Measurements from ENCODE around the gene IQGAP2.

The IQGAP2 gene

DNA sequence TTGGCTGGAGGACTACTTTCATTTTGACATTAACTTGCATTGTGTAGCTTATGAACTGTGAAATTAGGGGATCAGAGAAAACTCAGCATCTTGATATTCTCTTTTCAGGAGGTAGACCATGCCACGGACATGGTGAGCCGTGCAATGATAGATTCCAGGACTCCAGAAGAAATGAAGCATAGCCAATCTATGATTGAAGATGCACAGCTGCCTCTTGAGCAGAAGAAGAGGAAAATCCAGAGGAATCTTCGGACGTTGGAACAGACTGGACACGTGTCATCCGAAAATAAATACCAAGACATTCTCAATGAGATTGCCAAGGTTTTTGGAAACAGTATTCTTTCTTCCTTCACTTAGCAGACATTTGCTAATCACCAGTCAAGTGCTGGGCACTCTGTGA is 292.3 kb downstream of the IQGAP2 start:
- DNase-seq: no peak

DNA sequence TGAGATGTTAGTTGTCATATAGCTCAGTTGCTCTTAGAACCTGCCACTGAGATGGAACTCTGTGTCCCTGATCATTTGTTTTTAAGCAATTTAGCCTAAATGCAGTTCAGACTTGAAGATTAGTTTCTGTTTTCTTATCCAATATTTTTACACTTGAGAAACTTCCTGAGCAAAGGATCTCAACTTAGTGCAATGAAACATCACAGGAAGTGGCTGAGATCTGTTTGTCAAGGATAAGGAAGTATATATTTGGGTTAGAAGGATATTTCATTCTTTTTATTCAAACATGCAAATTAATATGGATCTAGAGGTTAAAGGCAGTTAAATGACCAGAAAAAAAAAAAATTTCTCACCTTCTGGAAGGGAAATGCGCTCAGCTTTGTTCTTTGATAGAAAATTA is 293.2 kb downstream of the IQGAP2 start:
- no peak for DNase-seq

DNA sequence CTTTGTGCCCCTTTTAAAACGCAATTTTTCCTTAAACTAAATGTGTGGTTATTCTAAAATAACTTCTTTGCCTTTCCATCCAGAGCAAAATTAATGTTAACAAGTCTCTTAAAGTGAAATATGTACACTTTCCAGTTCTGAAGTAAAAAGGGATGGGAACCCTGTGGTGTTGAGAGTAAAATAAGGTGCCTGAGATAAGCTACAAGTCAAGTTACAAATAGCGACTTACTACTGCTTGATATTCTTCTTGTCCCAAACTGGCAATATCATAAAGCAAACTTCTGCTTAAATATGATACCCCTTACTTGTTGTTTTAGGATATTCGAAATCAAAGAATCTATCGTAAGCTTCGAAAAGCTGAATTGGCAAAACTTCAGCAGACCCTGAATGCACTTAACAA is 294.6 kb downstream of the IQGAP2 start:
- no peak for DNase-seq

DNA sequence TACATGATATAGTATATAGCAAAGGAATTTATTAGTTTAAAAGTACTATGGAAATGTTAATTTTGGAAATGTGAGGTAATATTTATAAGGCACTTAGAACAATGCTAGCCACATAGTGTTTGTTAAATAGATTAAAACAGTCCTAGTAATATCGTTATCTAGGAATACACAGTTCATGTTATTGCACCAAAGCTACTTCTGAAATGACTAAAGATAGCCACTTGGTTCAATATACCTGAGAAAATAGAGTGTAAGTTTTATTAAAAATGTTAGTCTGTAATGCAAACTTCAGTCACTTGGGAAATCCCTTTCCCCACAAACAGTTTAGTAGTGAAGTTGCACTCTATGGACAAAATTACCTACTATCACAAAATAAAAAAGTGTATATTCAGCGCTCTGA is 297.5 kb downstream of the IQGAP2 start:
- DNase-seq: no peak

DNA sequence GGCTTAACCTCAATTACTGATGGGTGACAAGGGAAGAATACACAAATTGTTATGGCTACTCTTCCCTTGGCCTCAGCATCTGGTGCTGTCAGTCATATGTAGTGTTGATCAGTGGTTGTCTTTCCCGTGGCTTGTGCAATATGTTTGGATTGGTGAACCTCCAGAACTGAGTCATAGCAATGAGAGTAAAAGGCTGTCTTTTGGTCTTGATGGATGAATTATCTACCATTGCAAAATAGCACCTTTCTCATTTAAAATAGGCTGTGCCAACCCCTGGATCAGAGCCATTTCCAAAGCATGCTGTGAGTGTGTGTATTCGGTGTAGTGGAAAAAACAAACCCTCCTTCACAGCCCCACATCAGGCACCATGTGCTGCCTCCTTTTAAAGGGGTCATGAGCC is 298.2 kb downstream of the IQGAP2 start:
- no peak for DNase-seq

DNA sequence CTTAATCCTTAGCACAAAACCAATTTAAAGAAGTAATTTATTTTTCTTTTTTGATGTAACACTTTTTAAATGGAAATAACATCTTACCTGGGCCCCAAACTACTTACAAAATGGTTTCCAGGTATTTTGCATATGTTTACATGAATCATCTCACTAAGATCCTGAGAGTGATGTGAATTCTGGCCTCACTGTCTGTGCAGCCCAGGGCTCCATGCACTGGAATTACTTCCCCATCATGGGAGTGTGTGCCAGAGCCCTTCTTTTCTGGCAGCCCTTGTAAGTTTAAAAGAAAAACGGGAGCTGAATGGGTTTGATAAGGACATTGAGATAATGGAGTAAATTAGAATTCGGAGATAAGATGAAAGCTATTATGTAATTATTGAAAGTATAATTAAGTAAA is 300.6 kb downstream of the IQGAP2 start:
- no peak for DNase-seq

DNA sequence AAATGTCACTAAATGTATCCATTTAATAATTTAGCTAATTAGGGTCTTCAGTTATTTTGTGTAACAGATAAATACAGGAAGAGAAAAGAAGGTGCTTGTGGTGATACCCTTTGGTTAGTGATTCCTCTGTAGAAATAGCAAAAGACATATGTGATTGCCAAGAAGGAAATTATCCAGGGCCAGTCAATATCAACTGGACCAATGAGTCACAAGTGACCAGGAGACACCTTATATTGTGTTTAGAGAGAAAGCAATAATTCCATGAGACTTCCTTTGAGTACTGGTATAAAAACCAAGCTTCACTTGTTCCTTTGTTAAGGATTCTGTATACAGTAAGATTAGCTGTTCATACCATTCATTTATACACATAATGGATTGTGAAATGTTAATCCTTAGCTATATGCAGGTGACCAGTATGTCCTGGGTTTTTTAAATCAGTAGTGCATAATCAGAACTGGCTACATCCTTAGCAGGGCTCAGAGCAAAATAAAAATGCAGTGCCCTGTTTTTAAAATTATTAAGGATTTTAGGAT is 301.1 kb downstream of the IQGAP2 start:
- no peak for DNase-seq

DNA sequence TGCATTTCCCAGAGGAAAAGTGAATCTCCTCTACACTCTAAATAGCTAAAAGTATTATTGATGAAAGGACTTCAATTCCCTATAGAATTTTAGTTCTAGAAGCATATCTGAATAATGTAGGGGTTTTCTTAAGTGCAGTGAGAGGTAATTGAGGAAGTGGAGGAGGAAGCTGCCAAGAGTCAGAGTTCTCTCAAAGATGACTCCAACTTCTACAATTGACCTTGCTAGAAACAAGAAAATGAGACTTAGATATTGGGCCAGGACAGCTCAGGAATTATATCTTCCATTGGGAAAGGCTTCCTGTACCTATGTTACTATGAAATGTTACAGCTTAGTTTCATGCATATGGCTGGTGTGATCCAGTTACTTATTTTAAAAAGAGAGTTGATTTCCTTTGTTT is 302.5 kb downstream of the IQGAP2 start:
- no peak for DNase-seq

DNA sequence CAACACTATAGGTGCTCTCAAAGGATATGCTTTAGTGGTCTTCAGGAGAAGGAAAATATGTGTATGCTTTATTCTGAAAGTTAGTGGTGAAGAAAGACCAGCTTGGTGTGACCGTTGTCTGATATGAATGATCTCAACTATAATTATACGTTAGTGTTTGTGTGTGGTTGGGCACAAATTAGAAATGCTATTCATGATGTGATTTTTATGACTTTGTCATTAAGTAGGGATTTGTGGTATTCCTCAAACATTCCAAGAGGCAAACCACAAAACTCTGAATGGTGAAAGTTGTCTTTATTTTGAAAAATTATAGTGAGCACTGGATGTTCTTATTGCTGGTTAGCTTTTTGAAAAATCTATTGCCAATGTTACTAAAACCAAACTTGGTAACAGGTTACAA is 306.7 kb downstream of the IQGAP2 start:
- no peak for DNase-seq

DNA sequence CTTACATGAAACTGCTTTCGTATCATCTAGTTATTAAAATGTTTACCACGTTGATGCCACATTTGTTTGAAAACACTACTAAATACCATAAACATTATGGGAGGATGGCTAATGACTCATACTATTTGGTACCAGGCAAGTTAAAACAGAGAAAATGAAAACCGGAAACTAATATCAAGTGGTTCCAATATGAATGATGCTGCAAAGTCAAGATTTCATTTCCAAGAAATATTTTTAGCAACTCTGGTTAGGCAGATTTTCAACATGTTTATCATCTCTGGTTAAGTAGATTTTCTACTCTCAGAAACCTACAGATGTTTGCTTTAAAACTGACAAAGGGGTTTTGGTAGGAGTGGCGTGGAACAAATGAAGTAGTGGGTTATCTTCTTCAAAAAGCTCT is 307.9 kb downstream of the IQGAP2 start:
- DNase-seq: no peak

DNA sequence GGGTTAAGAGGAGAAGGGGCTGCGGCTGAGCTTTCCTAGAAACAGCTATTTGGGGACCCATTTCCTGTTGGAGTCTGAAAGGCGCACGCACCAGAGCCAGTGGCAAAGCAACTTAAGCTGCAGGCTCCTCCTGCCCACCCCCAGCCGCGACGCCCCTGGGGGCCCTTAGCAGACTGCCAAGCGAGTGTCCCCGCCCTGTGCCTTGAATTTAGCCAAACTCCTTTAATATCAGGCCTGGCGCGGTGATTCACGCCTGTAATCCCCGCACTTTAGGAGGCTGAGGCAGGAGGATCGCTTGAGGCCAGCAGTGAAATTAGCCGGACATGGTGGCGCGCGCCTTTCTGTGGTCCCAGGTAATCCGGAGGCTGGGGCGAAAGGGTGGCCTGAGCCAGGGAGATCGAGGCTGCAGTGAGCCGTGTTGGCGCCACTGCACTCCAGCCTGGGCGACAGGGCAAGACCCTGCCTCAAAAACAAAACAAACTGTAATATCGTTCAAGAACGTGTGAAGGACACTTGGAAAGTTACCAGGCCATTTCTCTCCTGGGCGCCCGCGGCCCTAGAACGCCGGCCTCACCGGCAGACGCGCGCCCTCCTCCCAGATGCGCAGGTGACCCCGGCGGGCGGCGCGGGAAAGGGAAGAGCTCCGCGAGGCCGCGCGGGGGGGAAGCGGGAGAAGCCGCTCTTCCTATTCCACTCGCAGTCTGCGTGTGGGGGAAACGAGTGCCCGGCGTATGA is 311.8 kb downstream of the IQGAP2 start:
- no peak for DNase-seq

DNA sequence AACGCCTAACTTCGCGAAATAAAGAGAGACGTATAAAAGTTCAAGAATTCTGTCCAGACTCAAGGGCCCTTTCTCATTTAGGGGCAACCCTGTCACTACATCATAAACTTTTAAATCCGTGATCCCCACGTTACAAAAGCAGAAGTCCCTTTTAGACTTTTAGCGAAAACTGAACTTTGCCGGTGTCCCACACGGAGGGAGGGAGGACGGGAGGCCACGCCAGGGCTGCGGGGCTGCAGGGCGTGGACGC is 312.3 kb downstream of the IQGAP2 start:
- no peak for DNase-seq

DNA sequence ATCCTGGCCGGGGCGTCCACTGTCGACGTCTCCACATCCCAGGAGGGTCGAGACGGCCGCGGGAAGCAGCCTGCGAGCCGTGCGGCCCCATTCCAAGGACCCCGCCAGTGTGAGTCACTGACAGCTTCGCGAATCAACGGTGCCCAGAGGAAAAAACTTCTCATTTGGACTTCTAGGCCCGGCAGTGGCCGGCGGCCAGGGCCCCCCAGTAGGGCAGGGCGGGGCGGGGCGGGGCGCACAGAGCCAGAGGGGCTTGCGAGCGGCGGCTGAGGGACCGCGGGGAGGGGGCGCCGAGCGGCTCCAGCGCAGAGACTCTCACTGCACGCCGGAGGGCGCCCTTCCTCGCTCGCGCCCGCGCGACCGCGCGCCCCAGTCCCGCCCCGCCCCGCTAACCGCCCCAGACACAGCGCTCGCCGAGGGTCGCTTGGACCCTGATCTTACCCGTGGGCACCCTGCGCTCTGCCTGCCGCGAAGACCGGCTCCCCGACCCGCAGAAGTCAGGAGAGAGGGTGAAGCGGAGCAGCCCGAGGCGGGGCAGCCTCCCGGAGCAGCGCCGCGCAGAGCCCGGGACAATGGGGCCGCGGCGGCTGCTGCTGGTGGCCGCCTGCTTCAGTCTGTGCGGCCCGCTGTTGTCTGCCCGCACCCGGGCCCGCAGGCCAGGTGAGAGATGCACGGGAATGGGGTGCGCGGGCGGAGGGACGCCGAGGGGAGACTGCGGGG is 312.8 kb downstream of the IQGAP2 start, which contains the start of gene F2R:
Gene F2R, plus strand, starts transcription at position 391 of the 720 bp plus-strand sequence. Its CDS starts 182 bp downstream, at position 573.
- no peak for DNase-seq

DNA sequence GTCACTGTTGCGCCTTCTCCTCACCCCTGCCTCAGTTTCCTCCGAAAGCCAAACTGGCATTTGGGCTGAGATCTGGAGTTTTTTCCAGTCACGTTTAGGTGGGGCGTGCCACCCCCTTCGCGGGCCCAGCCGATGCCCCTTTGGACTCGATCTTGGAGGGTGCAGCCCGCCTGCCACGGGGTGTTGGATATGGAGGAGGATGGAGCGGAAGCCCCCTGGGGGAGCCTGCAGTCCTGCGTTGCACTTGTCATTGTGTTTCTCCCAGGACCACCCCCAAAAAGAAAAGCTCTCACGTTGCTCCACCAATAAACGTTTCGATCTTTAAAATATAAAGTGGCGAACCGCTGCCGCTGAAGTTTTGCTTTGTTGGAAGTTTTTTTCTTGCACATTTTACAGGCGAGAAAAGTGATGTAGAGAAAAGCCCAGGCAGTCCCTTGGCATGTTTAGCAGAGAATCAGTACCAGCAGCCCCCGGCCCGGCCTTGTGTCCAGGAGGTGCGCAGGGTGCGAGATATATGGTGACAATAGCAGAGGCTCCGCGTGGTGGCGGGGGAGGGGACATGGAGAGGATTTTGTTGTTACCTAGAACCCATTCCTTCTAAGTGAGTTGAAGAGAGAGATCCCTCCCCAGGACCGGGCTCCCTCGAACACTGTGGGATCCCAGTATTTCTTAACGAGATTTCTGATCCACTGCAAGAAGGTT is 313.5 kb downstream of the IQGAP2 start:
- DNase-seq: no peak

DNA sequence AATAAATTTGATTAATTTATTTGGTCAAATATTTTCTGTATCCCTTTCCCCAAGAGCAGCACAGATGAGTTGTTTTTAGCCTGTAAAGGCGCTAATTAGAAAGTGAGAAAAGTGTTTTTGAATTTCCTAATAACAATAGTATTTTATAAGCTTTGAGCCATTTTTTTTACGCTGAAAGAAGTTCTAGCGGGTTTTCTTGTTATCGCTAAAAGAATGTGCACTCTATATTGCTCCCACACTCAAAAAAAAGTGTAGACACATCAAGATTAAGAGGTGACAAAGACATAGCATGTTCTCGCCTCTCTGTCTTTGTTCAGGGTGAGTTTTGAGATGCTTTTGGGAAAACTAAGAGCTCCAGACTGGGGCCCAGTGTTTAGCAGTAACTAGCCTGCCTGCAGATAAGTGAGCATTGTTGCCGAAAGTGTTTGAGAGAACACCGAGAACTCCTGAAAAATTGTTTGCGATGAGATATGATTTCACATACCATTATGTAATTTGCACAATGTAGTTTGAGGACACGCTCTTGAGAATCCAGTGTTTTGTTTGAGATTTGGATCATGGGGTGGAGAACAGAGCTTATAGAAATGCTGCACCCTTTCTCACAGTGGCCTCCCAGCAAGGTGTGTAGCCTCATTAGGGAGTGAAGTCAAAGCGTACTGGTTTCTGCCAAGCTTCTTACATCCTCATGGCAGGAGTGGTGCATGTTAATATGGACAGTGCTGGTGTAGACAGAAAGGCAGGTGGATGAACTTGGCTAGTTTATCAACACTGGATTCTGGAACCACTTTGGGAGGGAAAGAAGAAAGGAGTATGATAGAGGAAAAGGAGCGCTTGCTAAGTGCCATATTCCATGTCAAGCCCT is 314.4 kb downstream of the IQGAP2 start:
- DNase-seq: no peak

DNA sequence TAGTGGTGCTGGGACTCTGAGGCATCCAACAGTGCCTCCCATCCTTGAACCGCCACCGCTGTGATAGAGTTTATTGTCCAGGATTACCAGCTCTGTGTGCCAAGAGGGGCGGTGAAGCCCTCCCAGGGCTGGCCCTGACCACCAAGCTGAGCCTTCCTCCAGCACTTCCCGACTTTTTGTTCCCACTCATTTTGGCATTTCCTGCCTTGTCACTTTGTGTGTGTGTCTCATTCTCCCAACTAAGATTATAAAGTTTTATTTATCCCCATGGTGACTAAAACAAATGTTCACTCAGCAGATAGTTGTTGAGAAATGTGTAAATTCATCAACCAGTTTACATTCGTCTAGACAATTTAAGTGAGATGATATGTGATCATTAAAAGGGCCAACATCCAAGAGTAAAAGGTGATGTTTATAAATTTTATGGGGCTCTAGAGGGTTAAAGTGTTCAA is 315.3 kb downstream of the IQGAP2 start:
- no peak for DNase-seq

DNA sequence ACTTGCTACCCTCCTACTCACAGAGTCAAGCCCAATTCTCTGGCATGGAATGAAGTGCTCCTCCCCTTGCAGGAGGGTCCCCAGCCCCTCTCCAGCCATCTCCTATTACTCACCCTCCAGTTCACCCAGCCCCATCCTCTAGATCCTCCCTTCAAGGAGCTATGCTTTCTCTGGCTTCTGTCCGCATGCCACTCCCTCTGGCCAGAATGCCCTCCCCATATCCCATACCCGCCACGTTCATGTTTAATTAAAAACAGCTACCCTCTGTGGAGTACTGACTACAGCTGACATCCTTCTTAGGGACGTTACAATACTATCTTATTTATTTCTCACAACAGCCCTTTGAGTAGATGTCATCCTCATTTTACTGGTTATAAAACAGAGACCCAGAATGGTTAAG is 315.8 kb downstream of the IQGAP2 start:
- no peak for DNase-seq

DNA sequence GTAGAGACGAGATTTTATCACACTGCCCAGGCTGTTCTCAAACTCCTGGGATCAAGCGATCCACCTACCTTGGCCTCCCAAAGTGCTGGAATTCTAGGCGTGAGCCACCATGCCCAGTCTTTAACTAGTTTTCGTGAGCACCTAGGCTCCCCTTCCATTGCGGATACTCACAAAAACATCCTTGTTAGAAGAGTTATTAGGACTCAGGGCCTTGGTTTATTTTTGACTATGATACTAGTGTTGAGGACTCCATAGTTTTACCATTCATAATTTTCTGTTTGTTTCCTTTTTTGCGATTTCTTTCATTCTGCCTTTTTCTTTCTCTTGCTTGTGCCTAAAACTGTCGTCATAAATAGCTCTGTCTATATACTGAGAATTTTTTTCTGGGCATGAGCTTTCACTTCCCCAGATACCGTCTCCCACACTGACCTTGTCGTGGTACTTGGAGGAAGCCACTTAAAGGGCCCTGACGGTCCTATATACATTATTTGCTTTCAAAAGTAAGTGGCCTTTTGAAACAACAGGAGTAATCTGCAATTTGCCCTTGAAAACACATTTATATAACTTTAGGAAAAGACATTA is 318.0 kb downstream of the IQGAP2 start:
- no peak for DNase-seq

DNA sequence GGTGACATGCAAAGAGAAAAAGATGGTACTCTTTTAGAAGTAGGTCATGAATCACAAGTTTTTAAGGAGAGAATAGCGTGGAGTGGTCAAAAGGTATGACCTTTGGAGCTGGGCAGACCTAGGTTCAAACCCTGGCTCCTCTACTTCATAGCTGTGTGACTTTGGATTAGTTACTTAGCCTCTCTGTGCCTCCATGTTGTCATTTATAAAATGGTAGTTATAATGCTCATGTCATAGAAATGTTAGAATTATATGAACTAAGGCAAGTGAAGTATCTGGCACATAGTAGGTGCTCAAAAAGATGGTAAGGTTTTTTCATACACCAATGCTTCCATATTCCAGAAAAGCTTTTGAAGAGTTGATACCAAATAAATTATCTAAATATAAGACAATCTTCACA is 320.2 kb downstream of the IQGAP2 start:
- DNase-seq: no peak

DNA sequence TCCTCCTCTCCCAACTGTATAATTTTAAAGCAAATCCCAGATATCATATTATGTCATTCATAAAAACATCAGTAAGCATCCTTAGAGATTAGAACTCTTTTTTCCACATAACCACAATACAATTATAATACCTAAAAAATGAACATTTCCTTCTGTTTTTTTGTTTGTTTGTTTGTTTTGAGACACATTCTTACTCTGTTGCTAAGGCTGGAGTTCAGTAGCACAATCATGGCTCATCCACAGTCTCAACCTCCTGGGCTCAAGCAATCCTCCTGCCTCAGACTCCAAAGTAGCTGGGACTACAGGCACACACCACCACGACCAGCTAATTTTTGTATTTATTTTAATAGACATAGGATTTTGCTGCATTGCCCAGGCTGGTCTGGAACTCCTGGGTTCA is 320.8 kb downstream of the IQGAP2 start:
- no peak for DNase-seq

DNA sequence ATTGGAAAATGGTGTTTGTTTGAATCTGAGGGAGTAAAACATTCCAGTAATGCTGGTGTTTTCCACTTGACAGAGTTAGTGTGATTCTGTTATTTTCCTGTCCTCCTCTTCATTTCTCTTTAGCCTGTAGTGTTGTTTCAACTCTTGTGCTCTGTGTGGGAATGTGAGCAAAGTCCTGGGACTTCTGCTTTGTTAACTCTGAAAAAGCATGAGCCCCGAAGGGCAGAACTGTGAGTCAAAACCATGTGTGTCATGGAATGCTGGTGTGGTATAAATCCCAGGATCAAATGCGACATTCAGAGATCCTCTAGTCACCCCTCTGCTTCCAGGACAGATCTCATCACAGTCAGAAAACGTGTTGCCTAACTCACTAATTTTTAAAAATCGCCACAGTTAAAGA is 321.8 kb downstream of the IQGAP2 start:
- DNase-seq: no peak

DNA sequence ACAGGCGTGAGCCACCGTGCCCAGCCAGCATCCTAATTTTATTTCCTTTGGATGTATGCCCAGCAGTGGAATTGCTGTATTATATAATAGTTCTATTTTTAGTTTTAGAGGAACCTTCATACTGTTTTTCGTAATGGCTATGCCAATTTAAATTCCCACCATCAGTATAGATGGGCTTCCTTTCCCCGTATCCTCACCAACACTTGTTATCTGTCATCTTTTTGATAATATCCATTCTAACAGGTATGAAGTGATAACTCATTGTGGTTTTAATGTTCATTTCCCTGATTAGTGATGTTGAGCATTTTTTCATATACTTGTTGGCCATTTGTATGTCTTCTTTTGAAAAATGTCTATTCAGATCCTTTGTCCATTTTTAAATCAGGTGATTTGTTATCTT is 325.9 kb downstream of the IQGAP2 start:
- no peak for DNase-seq

Measured in cerebellar nuclear complex (tissue), 1 donor.